HepG2 (cell line): ENCODE results near the gene NPDC1. TPM values are rescaled to one million over a fixed set of nuclear protein-coding genes. Genes with fewer than 3 reads are reported as not detected.

ENCODE experiments used
- ADNP ChIP-seq: sonication (generic); formaldehyde crosslinking; IDR thresholded peaks from 2 replicates; pipeline ENCODE4 v1.4.0; 2020; ENCODE audit warnings: missing genetic modification reagents
- BHLHE40 ChIP-seq: IDR thresholded peaks from 2 replicates; pipeline ENCODE4 v1.6.1; 2011; ENCODE audit warnings: low read length, improper control_type of control experiment
- CTCF ChIP-seq: sonication (generic); formaldehyde crosslinking; IDR thresholded peaks from 2 replicates; pipeline ENCODE4 v1.5.0; 2020; ENCODE audit warnings: mild to moderate bottlenecking, missing genetic modification reagents, moderate library complexity
- HNF1B ChIP-seq: sonication (generic); formaldehyde crosslinking; IDR thresholded peaks from 2 replicates; pipeline ENCODE4 v1.5.1; 2020; ENCODE audit warnings: mild to moderate bottlenecking, moderate library complexity, missing genetic modification reagents
- HNF4G ChIP-seq, 2 experiments: sonication (generic) in 1 of 2; formaldehyde crosslinking in 1 of 2; IDR thresholded peaks; 2 replicates each; pipeline versions ENCODE4 v1.4.0 to v1.6.1; 2011 to 2020; ENCODE audit warnings: borderline replicate concordance in 2 of 2, low read depth in 2 of 2, mild to moderate bottlenecking in 2 of 2, low read length in 1 of 2, missing genetic modification reagents in 1 of 2, moderate library complexity in 1 of 2
- KMT2B ChIP-seq: IDR thresholded peaks from 2 replicates; pipeline ENCODE4 v1.6.1; 2016; ENCODE audit warnings: missing genetic modification reagents, missing compliant biosample characterization
- ZBED4 ChIP-seq: sonication (generic); formaldehyde crosslinking; IDR thresholded peaks from 2 replicates; pipeline ENCODE4 v1.4.0; 2020; ENCODE audit warnings: missing genetic modification reagents, borderline replicate concordance
- ZFP1 ChIP-seq: IDR thresholded peaks from 2 replicates; pipeline ENCODE4 v1.6.1; 2016
- ZNF101 ChIP-seq: sonication (generic); formaldehyde crosslinking; IDR thresholded peaks from 2 replicates; pipeline ENCODE4 v1.4.0; 2020; ENCODE audit warnings: mild to moderate bottlenecking, low read depth, missing genetic modification reagents, borderline replicate concordance
- ZNF12 ChIP-seq: sonication (generic); formaldehyde crosslinking; IDR thresholded peaks from 2 replicates; pipeline ENCODE4 v1.5.0; 2020; ENCODE audit warnings: missing genetic modification reagents
- ZNF275 ChIP-seq: sonication (generic); formaldehyde crosslinking; IDR thresholded peaks from 2 replicates; pipeline ENCODE4 v1.8.0; 2022; ENCODE audit warnings: missing genetic modification reagents, mild to moderate bottlenecking, inconsistent platforms, borderline replicate concordance
- ZNF513 ChIP-seq: sonication (generic); formaldehyde crosslinking; conservative IDR thresholded peaks from 2 replicates; pipeline ENCODE4 v1.5.0; 2020; ENCODE audit warnings: missing genetic modification reagents
- ZNF577 ChIP-seq: sonication (generic); formaldehyde crosslinking; IDR thresholded peaks from 2 replicates; pipeline ENCODE4 v1.4.0; 2020; ENCODE audit warnings: mild to moderate bottlenecking, low read depth, missing genetic modification reagents, borderline replicate concordance
- ZNF619 ChIP-seq: sonication (generic); formaldehyde crosslinking; IDR thresholded peaks from 2 replicates; pipeline ENCODE4 v1.4.0; 2020; ENCODE audit warnings: mild to moderate bottlenecking, missing genetic modification reagents
- ZNF75D ChIP-seq: sonication (generic); formaldehyde crosslinking; IDR thresholded peaks from 2 replicates; pipeline ENCODE4 v1.8.1; 2023; ENCODE audit warnings: missing genetic modification reagents, mild to moderate bottlenecking, borderline replicate concordance
- ZNF788 ChIP-seq: sonication (generic); formaldehyde crosslinking; IDR thresholded peaks from 2 replicates; pipeline ENCODE4 v1.5.0; 2020; ENCODE audit warnings: mild to moderate bottlenecking, missing genetic modification reagents, borderline replicate concordance
- ZNF792 ChIP-seq: IDR thresholded peaks from 2 replicates; pipeline ENCODE4 v1.6.1; 2016
- ZSCAN30 ChIP-seq: sonication (generic); formaldehyde crosslinking; IDR thresholded peaks from 2 replicates; pipeline ENCODE4 v1.5.0; 2020; ENCODE audit warnings: mild to moderate bottlenecking, missing genetic modification reagents
- ZZZ3 ChIP-seq: sonication (generic); formaldehyde crosslinking; IDR thresholded peaks from 2 replicates; pipeline ENCODE4 v1.4.0; 2020; ENCODE audit warnings: missing genetic modification reagents, mild to moderate bottlenecking, borderline replicate concordance
- polyA plus RNA-seq, 8 experiments: library from polyadenylated mRNA; depleted of rRNA in 3 of 8; stranded (reverse) in 7 of 8; unstranded in 1 of 8; fragments of >200 nt; fragmentation: Illumina TruSeq in 4 of 8; extraction: Trizol in 4 of 8; gene quantifications; 2 replicates each; pipeline versions ENCODE4 v1.2.1 to v1.2.3, GENCODE V29; 2011 to 2016; ENCODE audit warnings: low read depth in 4 of 8, missing spikeins in 1 of 8, mixed read lengths in 1 of 8; ENCODE audit not compliant: insufficient read depth in 1 of 8
- total RNA-seq, 5 experiments: library from RNA; depleted of rRNA; stranded (reverse); fragments of >200 nt; fragmentation: Illumina TruSeq; extraction: Trizol; gene quantifications; 2 replicates each; pipeline ENCODE4 v1.2.3, GENCODE V29; 2016; ENCODE audit warnings: low read depth in 1 of 5

Gene NPDC1
- total and polyA plus RNA-seq, 2 of the 13 experiments (the other 11 are each of a cell fraction or from before 2014, with no cell fraction given) = 0.84 to 5.4 TPM

- TF ChIP-seq HNF4G (IDR thresholded peaks at IDR 0.05; ENCODE audit: borderline replicate concordance, low read depth, low read length) (no peak), HNF4G (CRISPR knock-in tag; IDR thresholded peaks at IDR 0.05; ENCODE audit: borderline replicate concordance, low read depth) (no peak), KMT2B (no peak), ZNF12 (CRISPR knock-in tag) (no peak), ZNF792 (CRISPR knock-in tag) (0 out of 2 replicates have a peak, but pooled peaks have one; percentile 30), ZBED4 (peak; percentile 75; the same call in 1 of the 2 replicates), BHLHE40 (no peak), ZFP1 (CRISPR knock-in tag) (no peak), ZNF275 (CRISPR knock-in tag) (no peak), ZNF513 (no peak), ADNP (CRISPR knock-in tag) (no peak), ZSCAN30 (CRISPR knock-in tag) (no peak), ZNF619 (CRISPR knock-in tag) (peak; percentile 19; the same call in 1 of the 2 replicates), HNF1B (peak; percentile 76), ZZZ3 (no peak), ZNF788 (CRISPR knock-in tag) (no peak), CTCF (CRISPR knock-in tag) (peak; percentile 83), ZNF577 (CRISPR knock-in tag) (no peak), ZNF75D (no peak), ZNF101 (CRISPR knock-in tag) (no peak)
These were observed 22.0 kb upstream of the NPDC1 start (continued) for GRCh38 chr9:137067860-137068538.
